HG03442 (cell line): ENCODE results near the gene DHRS3.

Experiments used
- ATAC-seq: cut with Tn5 transposase; IDR thresholded peaks from one replicate; pipeline ENCODE4 v1.9.1; 2021; ENCODE audit warnings: mild to moderate bottlenecking, moderate library complexity; ENCODE audit not compliant: unreplicated experiment

Gene DHRS3

DNA sequence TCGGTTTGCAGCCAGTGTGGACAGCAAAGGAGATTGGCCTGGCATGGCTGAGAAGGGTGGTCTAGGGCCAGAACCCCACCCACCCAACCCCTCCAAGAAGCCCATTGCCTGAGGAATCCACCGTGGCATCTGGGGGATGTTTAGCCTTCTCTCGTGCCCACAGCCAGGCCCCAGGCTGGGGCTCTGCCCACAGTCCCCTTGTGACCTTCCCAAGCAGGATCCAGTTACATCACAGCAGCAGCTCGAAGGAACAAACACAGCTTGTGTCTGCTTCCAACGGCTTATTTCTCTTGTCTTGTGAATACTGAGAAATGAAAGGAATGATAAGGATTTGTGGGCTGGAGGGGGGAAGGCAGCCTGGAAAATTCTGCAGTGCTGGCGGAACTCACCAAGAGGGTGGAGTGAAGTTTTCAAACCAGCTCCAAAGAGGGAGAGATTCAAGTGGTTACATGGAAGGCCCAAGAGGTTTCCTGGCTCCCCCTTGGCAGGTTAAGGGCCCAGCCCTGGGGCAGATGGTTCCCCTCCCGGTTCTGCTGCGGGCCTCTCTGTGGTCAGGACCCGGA lies 61.6 kb downstream of the DHRS3 start:
- ATAC-seq: no peak

- ATAC-seq: no peak
These were observed 62.3 kb downstream of the DHRS3 start for GRCh38 chr1:12555411-12556367.

DNA sequence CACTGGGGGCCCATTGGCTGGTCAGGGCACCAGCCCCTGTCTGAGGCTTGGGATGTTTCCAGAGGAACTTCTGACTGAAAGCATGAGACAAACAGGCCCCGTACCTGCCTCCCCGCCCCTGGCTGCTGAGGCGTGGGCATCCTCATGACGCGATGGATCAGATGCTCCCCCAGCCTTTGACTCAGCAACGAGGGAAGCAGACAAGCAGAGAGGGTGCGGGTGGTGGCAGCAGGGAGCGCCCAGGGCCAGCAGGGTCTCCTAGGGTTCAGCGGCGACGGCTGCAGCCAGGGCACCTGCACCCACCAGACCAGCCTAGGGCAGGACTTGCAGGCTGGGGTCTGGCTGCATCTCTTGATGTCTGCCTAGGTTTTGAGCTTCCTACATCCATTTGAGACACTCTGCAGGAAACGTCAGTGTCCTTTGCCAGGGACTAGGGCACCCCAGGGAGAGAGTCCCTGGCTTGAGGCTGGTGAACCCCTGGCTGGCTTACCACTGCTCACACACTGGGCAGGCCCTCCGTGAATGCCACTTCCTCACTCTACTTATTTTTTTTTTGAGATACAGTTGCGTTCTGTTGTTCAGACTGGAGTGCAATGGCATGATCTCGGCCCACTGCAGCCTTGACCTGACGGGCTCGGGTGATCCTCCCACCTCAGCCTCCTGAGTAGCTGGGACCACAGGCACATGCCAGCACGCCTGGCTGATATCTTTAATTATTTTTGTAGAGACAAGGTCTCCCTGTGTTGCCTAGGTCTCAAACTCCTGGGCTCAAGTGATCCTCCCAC lies 63.3 kb downstream of the DHRS3 start:
- no peak for ATAC-seq

GRCh38 chr1:12553963-12554362 lies 64.0 kb downstream of the DHRS3 start:
- ATAC-seq: no peak

DNA sequence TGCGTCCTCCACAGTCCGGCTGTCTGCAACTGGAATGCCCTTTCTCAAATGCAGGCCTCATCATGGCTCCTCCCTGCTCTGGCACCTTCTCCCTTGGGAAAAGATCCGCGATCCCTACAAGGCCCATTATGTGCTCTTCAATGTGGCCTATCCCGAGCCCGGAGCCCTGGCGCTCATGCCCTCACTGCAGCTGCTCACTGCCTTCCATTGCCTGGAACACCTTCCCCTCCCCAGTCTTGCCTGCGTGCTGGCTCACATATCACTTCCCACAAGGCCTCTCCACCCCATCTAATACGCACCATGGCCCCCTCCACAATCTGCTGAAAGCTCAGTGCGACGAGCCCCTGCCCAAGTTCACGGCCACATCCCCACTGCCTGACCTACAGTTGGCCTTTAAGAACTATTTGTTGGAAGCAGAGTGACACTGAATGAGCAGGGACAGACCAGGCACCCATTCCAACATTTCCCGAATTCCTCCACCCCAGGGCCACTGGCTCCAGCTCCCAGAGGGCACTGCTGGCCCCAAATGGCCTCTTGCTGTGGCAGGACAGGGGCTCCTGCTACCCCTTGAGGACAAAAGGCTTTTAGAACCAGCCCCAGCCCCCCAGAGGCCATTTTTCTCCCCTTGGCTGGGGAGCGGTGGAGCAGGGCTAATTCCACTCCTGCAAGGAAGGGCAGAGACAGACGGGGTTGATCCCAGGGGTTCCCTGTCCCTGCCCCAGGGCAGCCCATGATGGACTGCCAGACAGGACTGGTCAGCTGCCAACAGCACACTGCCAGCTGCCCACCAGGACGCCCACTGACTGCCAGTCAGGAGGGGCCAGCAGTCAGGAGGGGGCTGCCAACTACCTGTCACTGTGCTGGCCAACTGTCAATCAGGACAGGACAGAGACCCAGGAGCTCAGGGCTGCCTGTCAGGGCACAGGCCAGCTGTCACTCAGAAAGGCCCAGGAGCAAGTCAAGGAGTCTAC lies 64.8 kb downstream of the DHRS3 start:
- no peak for ATAC-seq

- ATAC-seq: no peak
These were observed 65.7 kb downstream of the DHRS3 start for GRCh38 chr1:12552111-12552888.

DNA sequence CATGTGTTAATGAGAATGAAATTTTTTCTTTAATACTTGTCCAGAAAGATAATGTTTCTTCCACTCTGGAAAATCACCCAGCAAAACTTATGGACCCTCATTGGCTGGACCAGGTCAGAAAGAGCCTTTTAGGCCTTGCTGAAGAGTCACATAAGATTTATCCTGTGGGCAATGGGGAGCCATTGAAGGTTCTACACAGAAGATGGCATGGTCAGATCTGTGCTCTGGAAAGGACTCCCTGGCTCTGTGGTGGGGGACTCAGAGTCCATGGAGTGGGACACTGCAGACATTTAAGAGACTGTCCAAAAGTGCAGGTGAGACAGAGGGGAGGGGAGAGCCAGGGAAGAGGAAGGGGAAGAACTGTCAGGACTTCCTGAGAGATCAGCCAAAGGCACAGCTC lies 66.4 kb downstream of the DHRS3 start:
- ATAC-seq: no peak

DNA sequence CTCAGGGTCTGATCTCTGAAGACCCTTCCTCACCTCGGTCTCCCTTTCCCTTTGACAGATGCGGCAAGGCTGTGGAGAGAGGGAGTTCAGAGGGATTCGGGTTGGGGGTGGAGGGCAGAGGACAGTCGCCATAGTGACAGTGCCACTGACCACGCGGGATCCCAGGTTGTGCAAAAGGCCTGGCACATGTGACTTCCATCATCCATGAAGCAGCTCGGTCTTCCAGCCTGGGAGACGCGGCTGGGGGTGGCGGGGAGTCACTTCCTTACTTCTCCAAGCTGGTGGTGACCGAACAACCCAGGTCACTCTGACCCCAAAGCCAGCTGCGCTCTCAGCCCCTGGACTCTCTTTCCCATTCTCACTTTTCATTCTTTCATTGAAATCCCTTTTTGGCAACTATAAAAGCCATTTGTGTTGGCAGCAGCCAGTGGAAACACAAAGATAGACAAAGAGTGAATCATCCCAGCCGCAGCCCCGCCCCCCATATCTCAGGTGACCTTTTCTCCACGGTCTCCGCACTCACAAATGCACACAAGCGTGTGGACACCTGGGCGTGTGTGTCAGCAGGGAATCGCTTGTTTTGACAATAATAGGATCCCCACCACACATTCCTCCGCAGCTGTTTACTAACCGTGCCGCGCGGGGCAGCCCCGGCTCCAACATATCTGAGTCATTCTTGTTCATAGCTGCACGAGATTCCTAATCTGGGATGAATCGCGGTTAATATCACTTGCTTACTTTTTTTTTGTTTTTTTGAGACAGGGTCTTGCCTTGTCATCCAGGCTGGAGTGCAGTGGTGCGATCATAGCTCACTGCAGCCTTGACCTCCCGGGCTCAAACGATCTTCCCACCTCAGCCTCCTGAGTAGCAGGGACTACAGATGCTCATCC lies 68.3 kb downstream of the DHRS3 start:
- no peak for ATAC-seq

GRCh38 chr1:12548973-12549459 lies 69.0 kb downstream of the DHRS3 start:
- no peak for ATAC-seq

DNA sequence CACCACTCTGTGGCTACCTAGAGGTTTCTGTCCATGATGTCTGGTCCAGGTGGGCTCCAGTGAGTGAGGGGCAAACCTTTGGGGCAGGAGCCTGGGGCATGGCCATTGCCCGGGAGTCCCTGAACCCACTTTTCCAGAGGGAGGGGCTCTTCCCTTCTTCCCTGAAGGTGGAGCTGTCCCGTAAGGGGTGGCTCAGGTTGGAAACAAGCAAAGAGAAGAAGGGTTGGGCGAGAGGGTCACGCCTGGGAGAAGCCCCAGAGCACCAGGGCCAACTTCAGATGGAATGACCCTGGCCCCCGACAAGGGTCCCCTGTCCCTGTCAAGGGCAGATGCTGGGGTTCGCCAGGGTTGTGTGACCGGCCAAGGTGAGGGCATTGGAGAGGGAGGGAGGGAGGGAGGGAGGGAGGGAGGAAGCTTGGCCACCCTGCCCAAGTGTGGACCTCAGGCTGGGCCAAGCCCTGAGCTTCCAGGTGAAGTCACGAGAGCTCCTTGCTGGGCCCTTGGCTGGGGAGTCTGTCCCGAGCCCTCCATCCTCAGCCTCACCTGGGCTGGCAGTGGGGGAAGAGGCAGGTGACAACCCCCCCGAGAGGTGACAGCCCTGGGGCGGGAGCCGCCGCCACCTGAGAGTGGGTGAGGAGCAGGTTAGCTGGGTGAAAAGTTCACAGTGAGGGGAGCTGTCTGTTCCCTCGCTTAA lies 69.6 kb downstream of the DHRS3 start:
- no peak for ATAC-seq

DNA sequence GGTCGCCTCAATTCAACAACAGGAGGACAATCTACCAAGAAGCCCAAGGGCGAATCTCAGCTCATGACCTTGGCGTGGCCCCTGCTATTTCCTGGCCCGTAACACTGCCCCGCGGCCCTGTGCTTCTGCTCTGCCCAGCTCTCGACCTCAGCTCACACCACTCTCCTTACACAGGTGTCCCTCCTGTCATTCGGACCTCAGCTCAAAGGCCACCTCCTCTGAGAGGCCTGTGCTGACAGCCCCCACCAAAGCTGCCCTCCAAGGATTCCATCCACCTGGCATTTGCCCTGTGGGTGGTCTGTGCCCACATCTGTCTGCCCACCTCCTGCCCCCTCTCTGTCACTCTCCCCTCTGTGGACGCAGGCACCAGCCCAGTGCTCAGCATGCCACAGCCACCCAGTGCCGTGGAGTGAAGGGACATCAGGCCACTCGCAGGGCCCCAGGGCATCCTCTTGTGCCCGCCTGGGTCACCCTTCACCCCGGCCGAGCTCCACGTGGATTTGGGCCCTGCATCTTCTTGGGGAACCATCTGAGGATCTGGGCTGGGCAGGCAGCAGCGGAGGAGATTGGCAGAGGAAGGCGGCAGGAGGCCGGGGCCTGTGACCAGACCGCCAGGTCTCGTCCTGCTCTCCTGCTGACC lies 70.3 kb downstream of the DHRS3 start:
- no peak for ATAC-seq

GRCh38 chr1:12546771-12547585 lies 71.0 kb downstream of the DHRS3 start:
- no peak for ATAC-seq

DNA sequence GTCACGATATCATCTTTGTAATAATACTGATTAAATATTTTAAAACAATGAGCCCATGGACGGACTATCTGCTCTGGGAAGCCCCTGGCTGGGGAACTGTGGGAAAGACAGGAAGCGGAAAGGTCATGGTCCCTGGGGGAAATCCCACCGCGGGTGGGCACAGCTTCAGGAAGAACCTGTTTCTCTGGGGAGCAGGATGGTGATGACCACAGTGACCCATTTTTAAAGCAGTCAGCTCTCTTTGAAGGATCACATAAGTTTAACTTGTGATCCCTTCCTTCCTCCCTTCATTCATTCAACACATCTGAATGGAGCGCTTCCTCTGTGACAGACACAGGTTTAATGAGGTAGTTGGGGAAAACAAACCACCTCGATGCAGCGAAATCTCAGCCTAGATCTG lies 73.0 kb downstream of the DHRS3 start:
- no peak for ATAC-seq

DNA sequence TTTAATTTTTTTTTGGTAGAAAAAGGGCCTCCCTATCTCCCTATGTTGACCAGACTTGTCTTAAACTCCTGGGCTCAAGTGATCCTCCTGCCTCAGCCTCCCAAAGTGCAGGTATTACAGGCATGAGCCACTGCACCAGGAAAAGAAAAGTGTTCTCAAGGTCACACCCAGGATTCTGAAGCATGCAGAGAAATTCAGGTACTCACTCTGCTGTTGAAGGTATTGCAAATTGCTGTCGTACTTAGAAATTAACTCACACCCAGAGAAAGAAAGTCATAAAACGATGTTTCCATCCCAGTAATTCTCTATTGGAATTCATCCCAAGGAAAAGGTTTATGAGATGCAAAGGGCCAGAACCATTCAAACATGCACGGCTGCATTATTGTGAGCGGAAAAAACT lies 73.7 kb downstream of the DHRS3 start:
- no peak for ATAC-seq

GRCh38 chr1:12543740-12544154 lies 74.3 kb downstream of the DHRS3 start:
- ATAC-seq: no peak
